Right lung (tissue), 5 donors: ENCODE results near the gene CLDN34. TPM values are rescaled to one million over a fixed set of nuclear protein-coding genes. Genes with fewer than 3 reads are reported as not detected.
A peak's percentile ranks its signal among the peaks of the same experiment; 100 is the strongest.

Experiments used
- DNase-seq, 2 donors: peaks; one replicate each; pipeline ENCODE4 v3.0.0-alpha.2; 2013
- polyA plus RNA-seq, 5 donors: library from polyadenylated mRNA; unstranded; fragments of 120-200 nt; gene quantifications; one replicate each; pipeline versions ENCODE4 v1.2.1 to v1.2.3, GENCODE V29; 2013; ENCODE audit warnings: inconsistent platforms in 1 of 5, low replicate concordance in 1 of 5; ENCODE audit not compliant: insufficient read length in 5 of 5, insufficient read depth in 1 of 5

The CLDN34 gene
- polyA plus RNA-seq, 5 donors = 0.16 to 0.37 (median 0.26) TPM; not detected in 2

GRCh38 chrX:9980401-9980800 is 13.2 kb downstream of the CLDN34 start:
- DNase-seq = no peak

GRCh38 chrX:9980927-9981326 is 13.8 kb downstream of the CLDN34 start:
- no peak for DNase-seq

GRCh38 chrX:9983441-9983840 is 16.3 kb downstream of the CLDN34 start:
- DNase-seq = no peak

GRCh38 chrX:9983846-9984245 is 16.7 kb downstream of the CLDN34 start:
- DNase-seq = no peak

GRCh38 chrX:9988762-9989161 is 21.6 kb downstream of the CLDN34 start:
- DNase-seq = no peak

- DNase-seq = no peak
Observed at GRCh38 chrX:9992061-9992460, 24.9 kb downstream of the CLDN34 start.

GRCh38 chrX:9992724-9993123 is 25.6 kb downstream of the CLDN34 start:
- no peak for DNase-seq

GRCh38 chrX:9995855-9996339 is 28.7 kb downstream of the CLDN34 start:
- peak in 1 of 2 donors; percentile 64 for DNase-seq

- no peak for DNase-seq
Observed at GRCh38 chrX:9997041-9997440, 29.9 kb downstream of the CLDN34 start.

- DNase-seq = no peak
Observed at GRCh38 chrX:9997524-9997923, 30.4 kb downstream of the CLDN34 start.

- no peak for DNase-seq
Observed at GRCh38 chrX:10001496-10001895, 34.3 kb downstream of the CLDN34 start.

- DNase-seq = no peak
Observed at GRCh38 chrX:10004832-10005475, 37.8 kb downstream of the CLDN34 start.

GRCh38 chrX:10006086-10006485 is 38.9 kb downstream of the CLDN34 start:
- DNase-seq = no peak

- DNase-seq = no peak
Observed at GRCh38 chrX:10006770-10007169, 39.6 kb downstream of the CLDN34 start.

GRCh38 chrX:10007621-10008020 is 40.5 kb downstream of the CLDN34 start:
- DNase-seq = no peak

- DNase-seq = no peak
Observed at GRCh38 chrX:10008483-10009056, 41.4 kb downstream of the CLDN34 start.

- DNase-seq = no peak
Observed at GRCh38 chrX:10009741-10010140, 42.6 kb downstream of the CLDN34 start.

- no peak for DNase-seq
Observed at GRCh38 chrX:10010686-10011085, 43.5 kb downstream of the CLDN34 start.

- DNase-seq = no peak
Observed at GRCh38 chrX:10011261-10011931, 44.2 kb downstream of the CLDN34 start.

- DNase-seq = no peak
Observed at GRCh38 chrX:10011991-10012390, 44.8 kb downstream of the CLDN34 start.

- DNase-seq = peak; percentile 85
Observed at GRCh38 chrX:10014462-10015354, 47.5 kb downstream of the CLDN34 start.

GRCh38 chrX:10015355-10015722 is 48.2 kb downstream of the CLDN34 start:
- DNase-seq = no peak
